MM.1S (cell line): ENCODE measurements around the gene SIRPG.

Experiments used
- DNase-seq: peaks from one replicate; pipeline ENCODE4 v3.0.0-alpha.2; 2015
- H2AFZ ChIP-seq: fragments of 300-600 bp; sonication (generic); 2 replicates; pipeline ENCODE4 v1.6.0; 2016; ENCODE audit warnings: antibody characterized with exemption, low read length
- H3F3A ChIP-seq: fragments of 300-600 bp; sonication (generic); 2 replicates; pipeline ENCODE4 v1.6.1; 2016; ENCODE audit warnings: mild to moderate bottlenecking, antibody characterized with exemption, low read length, moderate library complexity, mixed read lengths; ENCODE audit not compliant: insufficient read depth
- H3K27ac ChIP-seq: fragments of 300-600 bp; sonication (generic); 2 replicates; pipeline ENCODE4 v1.5.1; 2016; ENCODE audit warnings: mild to moderate bottlenecking, low read length
- H3K27me3 ChIP-seq: fragments of 300-600 bp; sonication (generic); replicated peaks from 2 replicates; pipeline ENCODE4 v1.6.0; 2016; ENCODE audit warnings: low read length; ENCODE audit not compliant: insufficient read depth
- H3K36me3 ChIP-seq: fragments of 300-600 bp; sonication (generic); replicated peaks from 2 replicates; pipeline ENCODE4 v1.6.1; 2016; ENCODE audit warnings: mild to moderate bottlenecking, low read length, mixed read lengths; ENCODE audit not compliant: insufficient read depth
- H3K4me1 ChIP-seq: fragments of 300-600 bp; sonication (generic); 2 replicates; pipeline ENCODE4 v1.6.1; 2016; ENCODE audit warnings: low read length, mixed read lengths
- H3K4me2 ChIP-seq: fragments of 300-600 bp; sonication (generic); 2 replicates; pipeline ENCODE4 v1.6.0; 2016; ENCODE audit warnings: low read depth, low read length
- H3K4me3 ChIP-seq: fragments of 300-600 bp; sonication (generic); 2 replicates; pipeline ENCODE4 v1.5.1; 2016; ENCODE audit warnings: low read length, mixed read lengths
- H3K79me2 ChIP-seq: fragments of 300-600 bp; sonication (generic); 2 replicates; pipeline ENCODE4 v1.6.1; 2016; ENCODE audit warnings: mixed run types, low read length, mixed read lengths
- H3K9ac ChIP-seq: fragments of 300-600 bp; sonication (generic); 2 replicates; pipeline ENCODE4 v1.6.1; 2016; ENCODE audit warnings: low read length, mixed read lengths
- H3K9me2 ChIP-seq: fragments of 300-600 bp; sonication (generic); replicated peaks from 2 replicates; pipeline ENCODE4 v1.6.1; 2016; ENCODE audit warnings: mild to moderate bottlenecking, low read length, mixed read lengths; ENCODE audit not compliant: insufficient read depth
- H3K9me3 ChIP-seq: fragments of 300-600 bp; sonication (generic); replicated peaks from 2 replicates; pipeline ENCODE4 v1.6.1; 2016; ENCODE audit warnings: mild to moderate bottlenecking, low read length, mixed read lengths; ENCODE audit not compliant: insufficient read depth
- H4K20me1 ChIP-seq: fragments of 300-600 bp; sonication (generic); 2 replicates; pipeline ENCODE4 v1.6.1; 2016; ENCODE audit warnings: mild to moderate bottlenecking, low read length, moderate library complexity, mixed read lengths; ENCODE audit not compliant: insufficient read depth
- CTCF ChIP-seq: fragments of 300-600 bp; sonication (generic); IDR thresholded peaks from 2 replicates; pipeline ENCODE4 v1.5.1; 2016; ENCODE audit warnings: antibody characterized with exemption, low read length, mixed read lengths
- EZH2 ChIP-seq: fragments of 300-600 bp; sonication (generic); optimal IDR thresholded peaks from 2 replicates; pipeline ENCODE3; 2017; ENCODE audit warnings: low read depth, mild to moderate bottlenecking, antibody characterized with exemption, low read length, mixed read lengths
- EZH2phosphoT487 ChIP-seq: fragments of 300-600 bp; sonication (generic); IDR thresholded peaks from 2 replicates; pipeline ENCODE4 v1.6.1; 2018; ENCODE audit warnings: antibody characterized with exemption, low read length

The SIRPG gene

DNA sequence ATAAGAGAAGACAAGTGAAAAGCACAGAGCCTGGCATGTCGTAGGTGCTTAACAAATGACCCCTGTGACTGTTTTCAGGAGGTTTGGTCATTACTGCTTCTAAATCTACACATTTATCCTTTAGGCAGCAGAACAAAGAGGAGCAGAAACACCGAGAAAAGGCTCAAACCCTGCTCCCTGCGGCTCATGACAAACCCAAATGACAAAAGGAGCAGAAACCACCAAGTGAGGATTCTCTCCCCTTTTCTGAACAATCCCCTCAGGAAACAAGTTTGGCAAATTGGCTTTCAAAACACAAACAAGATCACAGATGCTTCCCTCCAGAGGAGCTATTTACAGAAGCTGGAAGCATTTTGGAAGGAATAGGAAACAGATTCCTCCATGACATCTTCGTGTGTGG, 15.8 kb upstream of the SIRPG start:
- no peak for TF ChIP-seq EZH2phosphoT487
- no peak for TF ChIP-seq CTCF
- TF ChIP-seq EZH2, result no peak
- no peaks in the 10 kb centered on the region for H3K9me3 ChIP-seq
- H3K9me2 ChIP-seq, result no peaks in the 10 kb centered on the region
- H3K4me1 ChIP-seq, result no peaks in the 10 kb centered on the region
- DNase-seq, result no peak
- no peak overlapping the region for H3K4me3 ChIP-seq
- H3K4me2 ChIP-seq, result no peak overlapping the region
- H3K9ac ChIP-seq, result no peak overlapping the region
- no peaks in the 10 kb centered on the region for H3K79me2 ChIP-seq
- no peaks in the 10 kb centered on the region for H3K27me3 ChIP-seq
- H3F3A ChIP-seq, result no peaks in the 10 kb centered on the region
- H3K27ac ChIP-seq, result no peak overlapping the region
- H3K36me3 ChIP-seq, result no peaks in the 10 kb centered on the region
- no peak overlapping the region for H2AFZ ChIP-seq
- no peaks in the 10 kb centered on the region for H4K20me1 ChIP-seq

- DNase-seq, result no peak
- H3K4me3 ChIP-seq, result no peak overlapping the region
- H3K4me1 ChIP-seq, result no peaks in the 10 kb centered on the region
- no peaks in the 10 kb centered on the region for H3K27me3 ChIP-seq
- H3K27ac ChIP-seq, result no peak overlapping the region
- no peaks in the 10 kb centered on the region for H3F3A ChIP-seq
- H3K79me2 ChIP-seq, result no peaks in the 10 kb centered on the region
- H3K9me2 ChIP-seq, result no peaks in the 10 kb centered on the region
- no peak for TF ChIP-seq CTCF
- TF ChIP-seq EZH2, result no peak
- no peak for TF ChIP-seq EZH2phosphoT487
- H3K36me3 ChIP-seq, result no peaks in the 10 kb centered on the region
- no peak overlapping the region for H3K9ac ChIP-seq
- H3K9me3 ChIP-seq, result no peaks in the 10 kb centered on the region
- H3K4me2 ChIP-seq, result no peak overlapping the region
- H4K20me1 ChIP-seq, result no peaks in the 10 kb centered on the region
- no peak overlapping the region for H2AFZ ChIP-seq
Observed at GRCh38 chr20:1672728-1673127, 15.1 kb upstream of the SIRPG start.

DNA sequence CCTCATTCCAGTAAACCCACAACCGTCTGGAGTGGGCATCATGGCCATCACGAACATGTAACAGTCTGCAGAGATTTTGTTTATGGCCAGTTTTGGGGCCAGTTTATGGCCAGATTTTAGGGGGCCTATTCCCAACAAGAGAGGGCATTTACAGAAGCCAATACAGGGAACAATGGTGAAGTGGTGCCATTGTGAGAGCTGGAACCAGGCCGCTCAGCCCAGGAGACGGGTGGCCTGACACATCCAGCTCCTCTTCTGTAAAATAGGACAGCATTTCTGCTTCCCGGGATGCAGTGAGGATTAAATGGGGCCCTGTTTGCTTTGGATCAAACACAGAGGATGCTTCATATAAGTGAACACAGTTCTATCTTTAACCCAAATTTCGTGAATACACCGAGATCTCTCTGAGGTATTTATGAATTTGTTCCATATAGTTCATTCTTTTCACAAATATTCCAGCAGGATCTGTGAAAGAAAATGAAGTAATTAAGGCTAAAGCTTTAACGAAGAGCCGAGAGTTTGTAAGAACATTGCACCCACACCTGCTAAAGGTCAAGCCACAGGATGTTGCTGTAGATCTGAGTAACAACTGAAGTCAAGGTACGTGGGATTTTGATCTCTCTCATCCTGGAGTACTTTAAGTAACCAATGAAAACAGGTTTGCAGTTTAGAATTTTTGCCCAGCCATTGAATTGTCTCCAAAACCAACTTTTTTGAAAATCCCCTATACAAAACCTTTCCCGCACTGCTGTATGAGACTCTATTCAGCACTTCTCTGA, 14.5 kb upstream of the SIRPG start:
- TF ChIP-seq EZH2phosphoT487 (no peak), EZH2 (no peak), CTCF (no peak)

More for the DNA sequence above, 14.5 kb upstream of the SIRPG start:
- Histone ChIP-seq H3K4me2 (no peak overlapping the region), H3K4me3 (no peak overlapping the region), H3K36me3 (no peaks in the 10 kb centered on the region), H4K20me1 (no peaks in the 10 kb centered on the region), H3K27me3 (no peaks in the 10 kb centered on the region), H3K4me1 (no peaks in the 10 kb centered on the region), H3K27ac (no peak overlapping the region), H3K9me3 (no peaks in the 10 kb centered on the region), H3K79me2 (no peaks in the 10 kb centered on the region), H3K9me2 (no peaks in the 10 kb centered on the region), H2AFZ (no peak overlapping the region), H3F3A (no peaks in the 10 kb centered on the region), H3K9ac (no peak overlapping the region)
- no peak for DNase-seq
